ENCODE measurements around the gene NMNAT2.

- TF ChIP-seq EZH2 (IDR thresholded peaks at IDR 0.05) (no peak), CTCF (IDR thresholded peaks at IDR 0.05) (no peak), EZH2phosphoT487 (IDR thresholded peaks at IDR 0.05) (no peak)
Observed at GRCh38 chr1:183215076-183215720, 203.0 kb downstream of the NMNAT2 start.
